Measurements from ENCODE around the gene RBMS3.

DNA sequence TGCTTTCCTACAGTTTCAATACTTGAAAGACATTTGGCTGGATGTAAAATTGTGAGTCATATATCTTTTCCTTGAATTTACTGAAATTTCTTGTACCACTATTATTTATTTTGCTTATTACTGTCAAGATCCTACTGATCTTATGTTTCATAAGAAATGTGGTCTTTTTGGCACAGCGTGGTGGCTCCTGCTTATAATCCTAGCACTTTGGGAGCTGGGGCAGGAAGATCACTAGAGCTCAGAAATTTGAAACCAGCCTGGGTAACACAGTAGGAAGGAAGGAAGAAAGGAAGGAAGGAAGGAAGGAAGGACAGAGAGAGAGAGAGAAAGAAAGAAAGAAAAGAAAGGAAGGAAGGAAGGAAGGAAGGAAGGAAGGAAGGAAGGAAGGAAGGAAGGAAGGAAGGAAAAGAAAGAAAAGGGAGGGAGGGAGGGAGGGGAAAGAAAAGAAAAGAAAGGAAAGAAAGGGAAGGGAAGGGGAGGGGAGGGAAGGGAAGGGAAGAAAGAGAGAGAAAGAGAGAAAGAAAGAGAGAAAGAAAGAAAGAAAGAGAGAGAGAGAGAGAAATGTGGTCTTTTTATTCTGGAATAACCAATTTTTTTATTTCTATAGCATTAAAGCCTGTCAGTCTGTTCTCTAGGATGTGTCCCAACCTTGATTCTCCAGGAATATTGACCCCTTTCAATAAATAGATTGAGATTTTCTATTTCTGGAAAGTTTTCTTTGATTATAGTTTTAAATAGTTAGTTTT lies 753.5 kb downstream of the RBMS3 start:
- TF ChIP-seq, protein P1, sequence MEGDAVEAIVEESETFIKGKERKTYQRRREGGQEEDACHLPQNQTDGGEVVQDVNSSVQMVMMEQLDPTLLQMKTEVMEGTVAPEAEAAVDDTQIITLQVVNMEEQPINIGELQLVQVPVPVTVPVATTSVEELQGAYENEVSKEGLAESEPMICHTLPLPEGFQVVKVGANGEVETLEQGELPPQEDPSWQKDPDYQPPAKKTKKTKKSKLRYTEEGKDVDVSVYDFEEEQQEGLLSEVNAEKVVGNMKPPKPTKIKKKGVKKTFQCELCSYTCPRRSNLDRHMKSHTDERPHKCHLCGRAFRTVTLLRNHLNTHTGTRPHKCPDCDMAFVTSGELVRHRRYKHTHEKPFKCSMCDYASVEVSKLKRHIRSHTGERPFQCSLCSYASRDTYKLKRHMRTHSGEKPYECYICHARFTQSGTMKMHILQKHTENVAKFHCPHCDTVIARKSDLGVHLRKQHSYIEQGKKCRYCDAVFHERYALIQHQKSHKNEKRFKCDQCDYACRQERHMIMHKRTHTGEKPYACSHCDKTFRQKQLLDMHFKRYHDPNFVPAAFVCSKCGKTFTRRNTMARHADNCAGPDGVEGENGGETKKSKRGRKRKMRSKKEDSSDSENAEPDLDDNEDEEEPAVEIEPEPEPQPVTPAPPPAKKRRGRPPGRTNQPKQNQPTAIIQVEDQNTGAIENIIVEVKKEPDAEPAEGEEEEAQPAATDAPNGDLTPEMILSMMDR (conservative IDR thresholded peaks at IDR 0.05; ENCODE audit: low read depth, low read length) = no peak
- no peak for TF ChIP-seq EZH2 (IDR thresholded peaks at IDR 0.05; ENCODE audit: borderline replicate concordance, low read depth, low read length, poor library complexity, severe bottlenecking)

All from A673 (cell line).